T-cell (primary cell): ENCODE results near the gene TTC9B. TPM values are rescaled to one million over a fixed set of nuclear protein-coding genes. Genes with fewer than 3 reads are reported as not detected.
A peak's percentile ranks its signal among the peaks of the same experiment; 100 is the strongest.

ENCODE experiments used
- ATAC-seq, 4 experiments: fragments of 200-7000 bp in 3 of 4; fragments of 150-1000 bp in 1 of 4; cut with Tn5 transposase; replicated peaks in 1 of 4; 1 replicate in 3 of 4; 2 replicates in 1 of 4; pipeline ENCODE4 v1.10.0; 2021; ENCODE audit warnings: moderate library complexity in 3 of 4, mild to moderate bottlenecking in 2 of 4, moderate number of reproducible peaks in 1 of 4
- CTCF ChIA-PET, 2 donors: fragments of 300-600 bp; sonication (Branson Sonifier 250); formaldehyde crosslinking; loops; one replicate each; lab custom pipeline; 2022; ENCODE audit warnings: antibody characterized with exemption in 2 of 2; lab: Charles Lee
- POLR2A ChIA-PET, 2 donors: fragments of 300-600 bp; sonication (Branson Sonifier 250); formaldehyde crosslinking; loops; one replicate each; lab custom pipeline; 2022; ENCODE audit warnings: antibody characterized with exemption in 2 of 2; lab: Charles Lee
- DNase-seq, 35 experiments: peaks; one replicate each; pipeline versions ENCODE4 v3.0.0 to v3.0.0-alpha.2; 2013 to 2023
- H3K27ac ChIP-seq: one replicate; pipeline ENCODE4 v1.5.1; 2013; ENCODE audit warnings: low read length
- H3K27me3 ChIP-seq, 2 experiments: replicated peaks in 1 of 2; 1 replicate in 1 of 2; 2 replicates in 1 of 2; pipeline versions ENCODE4 v1.6.1 to v1.7.0; 2013; ENCODE audit warnings: low read length in 1 of 2, mixed read lengths in 1 of 2; ENCODE audit not compliant: control insufficient read depth in 2 of 2, insufficient read depth in 2 of 2; ENCODE audit errors: extremely low read depth in 1 of 2
- H3K36me3 ChIP-seq, 2 donors: 1 replicate in 1 of 2; 2 replicates in 1 of 2; pipeline versions ENCODE4 v1.6.1 to v1.7.0; 2013; ENCODE audit warnings: low read length in 1 of 2; ENCODE audit not compliant: control insufficient read depth in 2 of 2, insufficient read depth in 1 of 2; ENCODE audit errors: extremely low read depth in 1 of 2
- H3K4me1 ChIP-seq, 2 experiments: 1 replicate in 1 of 2; 2 replicates in 1 of 2; pipeline versions ENCODE4 v1.6.1 to v1.7.0; 2013; ENCODE audit warnings: low read length in 2 of 2, mixed read lengths in 1 of 2; ENCODE audit not compliant: insufficient read depth in 2 of 2, control insufficient read depth in 1 of 2; ENCODE audit errors: extremely low read depth in 1 of 2
- H3K4me3 ChIP-seq, 2 donors: 1 replicate in 1 of 2; 2 replicates in 1 of 2; pipeline versions ENCODE4 v1.5.1 to v1.7.0; 2013; ENCODE audit warnings: mild to moderate bottlenecking in 2 of 2, low read length in 1 of 2, moderate library complexity in 1 of 2; ENCODE audit not compliant: control insufficient read depth in 1 of 2; ENCODE audit errors: extremely low read depth in 1 of 2
- H3K9me3 ChIP-seq: 2 replicates; pipeline ENCODE4 v1.7.0; 2013
- H3K27ac Mint-ChIP-seq, 2 donors: one replicate each; pipeline ENCODE4 v1.8.0; 2020 to 2021; ENCODE audit warnings: mild to moderate bottlenecking in 2 of 2, mixed read lengths in 2 of 2
- H3K27me3 Mint-ChIP-seq, 2 donors: one replicate each; pipeline ENCODE4 v1.8.0; 2021 to 2022; ENCODE audit warnings: mixed read lengths in 2 of 2
- H3K36me3 Mint-ChIP-seq: one replicate; pipeline ENCODE4 v1.8.0; 2021; ENCODE audit warnings: mixed read lengths
- H3K4me1 Mint-ChIP-seq, 3 donors: one replicate each; pipeline ENCODE4 v1.8.0; 2020 to 2022; ENCODE audit warnings: mixed read lengths in 3 of 3, mild to moderate bottlenecking in 1 of 3
- H3K4me3 Mint-ChIP-seq, 3 donors: one replicate each; pipeline ENCODE4 v1.8.0; 2020 to 2022; ENCODE audit warnings: mild to moderate bottlenecking in 3 of 3, mixed read lengths in 3 of 3, moderate library complexity in 3 of 3
- H3K9me3 Mint-ChIP-seq, 3 donors: one replicate each; pipeline ENCODE4 v1.8.0; 2020 to 2022; ENCODE audit warnings: mixed read lengths in 3 of 3
- WGBS: methylation state at CpG from one replicate; pipeline ENCODE4 v1.1.5; 2013; ENCODE audit warnings: missing lambda C conversion rate; ENCODE audit not compliant: insufficient coverage; 5-methylcytosine and 5-hydroxymethylcytosine counted together
- total RNA-seq, 35 experiments: library from RNA in 6 of 35; stranded (reverse) in 6 of 35; fragments of 120-200 nt in 1 of 35; gene quantifications; one replicate each; pipeline versions ENCODE4 v1.2.1 to v1.2.4 and lab custom pipeline; 2013 to 2026

The TTC9B gene
- total RNA-seq, 5 donors from 2014 or later (not counting 1 experiment from before 2014, with no cell fraction given), result not detected

DNA sequence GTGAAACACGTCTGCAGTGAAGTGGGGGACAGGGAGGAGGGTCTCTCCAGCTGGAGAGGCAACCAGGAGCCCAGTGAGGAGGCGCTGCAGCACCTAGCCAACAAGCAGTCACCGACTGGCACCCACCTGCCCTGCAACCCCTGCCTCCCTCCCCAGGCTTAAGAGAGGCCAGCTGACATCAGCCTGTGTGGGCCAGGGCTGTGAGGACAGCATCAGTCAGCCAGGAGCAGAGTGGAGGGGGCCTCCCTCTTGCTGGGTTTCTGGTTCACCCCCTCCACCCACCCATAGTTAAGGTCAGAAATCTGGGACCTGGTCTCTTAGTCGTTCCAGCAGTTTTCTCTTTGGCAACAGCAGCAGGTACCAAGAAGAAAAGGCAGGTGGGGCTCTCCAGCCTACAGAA is 33.8 kb upstream of the TTC9B start:
- H3K9me3 ChIP-seq, result no peaks in the 10 kb centered on the region
- no peaks in the 10 kb centered on the region for H3K27me3 ChIP-seq
- no peak for ATAC-seq
- Mint-ChIP-seq H3K9me3 (no peaks in the 10 kb centered on the region), H3K36me3 (peaks cover 40% of the 10 kb centered on the region), H3K27ac (no peak overlapping the region), H3K4me1 (peaks cover 18 to 30% (median 27%) of the 10 kb centered on the region in 3 donors), H3K4me3 (no peak overlapping the region), H3K27me3 (no peaks in the 10 kb centered on the region)
- no peak overlapping the region for H3K27ac ChIP-seq
- no peak for DNase-seq
- WGBS, result 100% methylated on average over 2 of the region's 4 CpGs
- CTCF ChIA-PET, result interaction anchor here in 1 of 2 donors (1.2 kb wide), 1 partner anchor 17 kb away, joined by 3 read pairs; no protein-coding TSS in a partner anchor
- H3K4me1 ChIP-seq, result peaks cover 0 to 10% of the 10 kb centered on the region in 2 experiments
- POLR2A ChIA-PET, result no interaction called here
- no peak overlapping the region for H3K4me3 ChIP-seq
- H3K36me3 ChIP-seq, result peaks cover 27 to 70% of the 10 kb centered on the region in 2 donors

DNA sequence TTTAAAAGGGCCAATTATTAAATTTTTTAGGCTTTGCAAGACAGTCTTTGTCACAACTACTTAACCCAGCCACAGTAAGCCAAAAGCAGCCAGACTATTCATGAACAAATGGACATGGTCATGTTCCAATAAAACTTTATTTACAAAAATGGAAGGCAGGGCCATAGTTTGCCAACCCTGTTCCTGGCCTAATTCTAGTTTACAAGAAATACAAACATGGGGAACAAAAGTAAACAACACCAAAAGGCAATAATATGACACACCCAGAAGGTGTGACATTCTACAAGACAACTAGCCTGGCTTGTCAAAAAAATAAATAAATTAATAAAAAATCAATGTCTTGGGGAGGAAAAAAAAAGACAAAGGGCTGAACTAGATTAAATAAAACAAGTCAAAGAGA is 33.1 kb upstream of the TTC9B start:
- DNase-seq, result no peak
- Histone ChIP-seq H3K27me3 (no peaks in the 10 kb centered on the region), H3K9me3 (no peaks in the 10 kb centered on the region), H3K4me3 (no peak overlapping the region), H3K4me1 (peaks cover 0 to 10% of the 10 kb centered on the region in 2 experiments), H3K36me3 (peaks cover 27 to 62% of the 10 kb centered on the region in 2 donors), H3K27ac (no peak overlapping the region)
- Mint-ChIP-seq H3K9me3 (no peaks in the 10 kb centered on the region), H3K27me3 (no peaks in the 10 kb centered on the region), H3K4me1 (peaks cover 20 to 33% (median 27%) of the 10 kb centered on the region in 3 donors), H3K36me3 (peaks cover 42% of the 10 kb centered on the region), H3K4me3 (no peak overlapping the region), H3K27ac (no peak overlapping the region)
- no peak for ATAC-seq
- CTCF ChIA-PET, result no interaction called here
- POLR2A ChIA-PET, result no interaction called here

DNA sequence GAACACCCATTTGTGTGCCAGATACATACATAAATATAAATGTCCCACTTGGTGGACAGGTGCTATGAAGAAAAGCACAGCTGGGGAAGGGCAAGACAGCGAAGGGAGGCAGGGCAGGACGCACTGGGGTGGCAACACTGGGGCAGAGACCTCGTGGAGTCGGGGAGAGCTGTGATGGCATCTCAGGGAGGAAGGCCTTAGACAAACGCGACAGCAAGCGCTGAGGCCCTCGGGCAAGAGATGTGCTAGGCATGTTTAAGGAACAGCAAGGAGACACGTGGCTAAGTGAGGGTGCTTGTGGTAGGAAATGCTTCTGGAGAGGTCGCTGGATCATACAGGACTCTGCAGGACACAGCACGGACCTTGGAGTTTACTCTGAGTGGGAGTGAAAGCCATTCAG is 31.6 kb upstream of the TTC9B start:
- no peak overlapping the region for H3K4me3 Mint-ChIP-seq

DNA sequence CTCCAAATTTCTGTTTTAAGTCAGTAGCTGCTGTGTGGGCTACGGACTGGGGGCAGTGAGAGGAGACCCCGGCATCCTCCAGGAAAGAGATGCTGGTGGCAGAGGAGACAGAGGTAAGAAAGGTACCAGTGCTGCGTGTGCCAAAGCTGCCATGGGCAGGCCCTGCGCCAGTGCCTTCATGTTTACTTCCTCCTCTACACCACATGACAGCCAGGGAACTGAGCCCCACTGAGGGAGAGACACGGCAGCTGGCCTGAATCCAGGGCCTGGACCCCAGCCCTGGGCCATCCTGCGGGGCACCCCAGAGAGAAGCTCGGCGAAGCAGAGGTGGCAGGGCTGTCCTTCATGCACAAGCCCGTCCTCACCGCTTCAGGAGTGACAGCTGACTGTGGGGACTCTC is 31.0 kb upstream of the TTC9B start:
- no peak overlapping the region for H3K4me3 Mint-ChIP-seq
- Histone ChIP-seq H3K27ac (no peak overlapping the region), H3K4me1 (peaks cover 0 to 10% of the 10 kb centered on the region in 2 experiments), H3K36me3 (peaks cover 9 to 49% of the 10 kb centered on the region in 2 donors), H3K9me3 (no peaks in the 10 kb centered on the region), H3K27me3 (no peaks in the 10 kb centered on the region), H3K4me3 (no peak overlapping the region)
- no peak for ATAC-seq
- H3K4me1 Mint-ChIP-seq, result peaks cover 20 to 24% (median 23%) of the 10 kb centered on the region in 3 donors
- no peaks in the 10 kb centered on the region for H3K27me3 Mint-ChIP-seq
- WGBS, result 85% methylated on average over 4 of the region's 10 CpGs
- peaks cover 35% of the 10 kb centered on the region for H3K36me3 Mint-ChIP-seq
- no peaks in the 10 kb centered on the region for H3K9me3 Mint-ChIP-seq
- CTCF ChIA-PET, result no interaction called here
- POLR2A ChIA-PET, result no interaction called here
- H3K27ac Mint-ChIP-seq, result no peak overlapping the region
- no peak for DNase-seq

More for the DNA sequence above, 31.6 kb upstream of the TTC9B start:
- Histone ChIP-seq H3K27me3 (no peaks in the 10 kb centered on the region), H3K4me3 (no peak overlapping the region), H3K36me3 (peaks cover 13 to 51% of the 10 kb centered on the region in 2 donors), H3K4me1 (peaks cover 0 to 10% of the 10 kb centered on the region in 2 experiments), H3K27ac (no peak overlapping the region), H3K9me3 (no peaks in the 10 kb centered on the region)
- H3K27ac Mint-ChIP-seq, result no peak overlapping the region
- peaks cover 20 to 23% (median 21%) of the 10 kb centered on the region in 3 donors for H3K4me1 Mint-ChIP-seq
- ATAC-seq, result no peak
- H3K27me3 Mint-ChIP-seq, result no peaks in the 10 kb centered on the region
- POLR2A ChIA-PET, result no interaction called here
- 88% methylated on average over 10 of the region's 11 CpGs for WGBS
- H3K36me3 Mint-ChIP-seq, result peaks cover 32% of the 10 kb centered on the region
- H3K9me3 Mint-ChIP-seq, result no peaks in the 10 kb centered on the region
- CTCF ChIA-PET, result no interaction called here
- DNase-seq, result no peak

DNA sequence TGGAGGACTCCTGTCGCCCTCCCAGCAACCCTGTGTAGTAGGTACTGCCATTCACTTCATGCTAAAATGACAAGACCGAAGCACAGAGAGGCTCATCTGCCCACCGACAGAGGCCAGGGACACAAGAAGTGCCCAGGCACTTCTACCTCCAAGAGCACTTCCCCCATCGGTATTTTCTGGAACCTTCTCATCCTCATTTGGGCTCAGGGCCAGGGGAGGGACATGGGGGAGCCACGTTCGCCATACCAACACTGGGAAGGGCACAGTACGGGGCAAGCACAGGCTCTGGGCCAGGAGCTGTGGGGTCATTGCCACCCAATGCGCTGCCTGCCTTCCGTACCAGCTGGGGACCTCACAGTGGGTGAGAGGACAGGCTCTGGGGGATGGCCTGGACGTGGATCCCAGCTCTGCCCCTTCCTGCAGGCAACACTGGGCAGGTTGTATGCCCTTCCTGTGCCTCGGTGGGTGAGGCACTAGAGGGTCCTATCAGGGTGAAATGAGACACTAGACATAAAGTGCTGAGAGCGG is 29.6 kb upstream of the TTC9B start:
- H3K4me1 ChIP-seq, result peaks cover 0 to 10% of the 10 kb centered on the region in 2 experiments
- H3K27ac ChIP-seq, result no peak overlapping the region
- DNase-seq (no peak), ATAC-seq (no peak)
- no peak overlapping the region for H3K4me3 ChIP-seq
- no peak overlapping the region for H3K27ac Mint-ChIP-seq
- no peaks in the 10 kb centered on the region for H3K27me3 Mint-ChIP-seq
- no peak overlapping the region for H3K4me3 Mint-ChIP-seq
- ChIA-PET POLR2A (no interaction called here), CTCF (no interaction called here)
- WGBS, result 95% methylated on average over 10 of the region's 12 CpGs
- H3K9me3 ChIP-seq, result no peaks in the 10 kb centered on the region
- peaks cover 11 to 36% of the 10 kb centered on the region in 2 donors for H3K36me3 ChIP-seq
- no peaks in the 10 kb centered on the region for H3K9me3 Mint-ChIP-seq
- H3K36me3 Mint-ChIP-seq, result peaks cover 26% of the 10 kb centered on the region
- H3K27me3 ChIP-seq, result no peaks in the 10 kb centered on the region
- H3K4me1 Mint-ChIP-seq, result peaks cover 20 to 24% (median 20%) of the 10 kb centered on the region in 3 donors

DNA sequence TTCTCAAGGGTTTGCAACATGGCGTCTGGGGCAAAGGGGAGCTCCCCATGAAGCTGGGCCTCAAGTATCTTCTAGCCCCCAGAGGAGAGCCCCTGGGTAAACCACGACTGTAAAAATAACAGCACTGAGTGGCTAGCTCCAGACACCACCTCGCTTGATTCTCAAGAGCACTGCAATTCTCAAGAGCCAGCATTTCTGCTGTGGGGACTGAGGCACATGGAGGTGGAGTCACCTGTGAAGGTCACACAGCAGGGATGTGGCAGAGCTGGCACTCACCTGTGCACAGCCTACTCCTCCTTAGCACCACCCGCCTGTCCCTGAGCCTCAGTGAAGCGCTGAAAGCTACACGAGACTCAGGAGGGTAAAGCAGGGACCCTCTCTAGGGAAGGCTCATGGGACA is 29.0 kb upstream of the TTC9B start:
- H3K27ac ChIP-seq, result no peak overlapping the region
- no peak overlapping the region for H3K27ac Mint-ChIP-seq
- no peaks in the 10 kb centered on the region for H3K9me3 ChIP-seq
- peaks cover 13 to 33% of the 10 kb centered on the region in 2 donors for H3K36me3 ChIP-seq
- H3K4me3 Mint-ChIP-seq, result no peak overlapping the region
- peaks cover 15 to 24% (median 16%) of the 10 kb centered on the region in 3 donors for H3K4me1 Mint-ChIP-seq
- DNase-seq (no peak), ATAC-seq (peak in 1 of 4 experiments; percentile 18)
- H3K27me3 Mint-ChIP-seq, result no peaks in the 10 kb centered on the region
- peaks cover 20% of the 10 kb centered on the region for H3K36me3 Mint-ChIP-seq
- no peaks in the 10 kb centered on the region for H3K9me3 Mint-ChIP-seq
- peaks cover 0 to 10% of the 10 kb centered on the region in 2 experiments for H3K4me1 ChIP-seq
- ChIA-PET CTCF (no interaction called here), POLR2A (no interaction called here)
- no peaks in the 10 kb centered on the region for H3K27me3 ChIP-seq
- no peak overlapping the region for H3K4me3 ChIP-seq
- 100% methylated on average over 6 of the region's 6 CpGs for WGBS
